Nephron progenitor cell (in vitro differentiated cells): Measurements from ENCODE around the gene PAK3.

ENCODE experiments used
- DNase-seq: peaks from one replicate; pipeline ENCODE4 v3.0.0; 2021
- H3K27ac Mint-ChIP-seq: 2 replicates; pipeline ENCODE4 v1.8.0; 2021; ENCODE audit warnings: mild to moderate bottlenecking, moderate library complexity, mixed read lengths
- H3K27me3 Mint-ChIP-seq: 2 replicates; pipeline ENCODE4 v1.8.0; 2021; ENCODE audit warnings: mild to moderate bottlenecking, low read depth, mixed read lengths; ENCODE audit not compliant: poor library complexity
- H3K36me3 Mint-ChIP-seq: 2 replicates; pipeline ENCODE4 v1.8.0; 2021; ENCODE audit warnings: low read depth, mixed read lengths
- H3K4me1 Mint-ChIP-seq: 2 replicates; pipeline ENCODE4 v1.8.0; 2021; ENCODE audit warnings: mixed read lengths
- H3K4me3 Mint-ChIP-seq: 2 replicates; pipeline ENCODE4 v1.8.0; 2021; ENCODE audit warnings: mild to moderate bottlenecking, moderate library complexity, mixed read lengths
- H3K9me3 Mint-ChIP-seq: 2 replicates; pipeline ENCODE4 v1.8.0; 2021; ENCODE audit warnings: mild to moderate bottlenecking, moderate library complexity, mixed read lengths
- CTCF ChIP-seq: fragments of 200-600 bp; sonication (generic); IDR thresholded peaks from 2 replicates; pipeline ENCODE4 v1.5.0; 2021; ENCODE audit warnings: antibody characterized with exemption

PAK3 gene

GRCh38 chrX:111264385-111264784, 168.4 kb downstream of the PAK3 start:
- Mint-ChIP-seq H3K36me3 (no peaks in the 10 kb centered on the region), H3K4me1 (no peaks in the 10 kb centered on the region), H3K4me3 (no peak overlapping the region), H3K9me3 (no peaks in the 10 kb centered on the region), H3K27ac (no peak overlapping the region), H3K27me3 (peaks cover 10% of the 10 kb centered on the region)
- TF ChIP-seq CTCF, result no peak
- no peak for DNase-seq

GRCh38 chrX:111265486-111265885, 169.5 kb downstream of the PAK3 start:
- H3K27ac Mint-ChIP-seq, result no peak overlapping the region
- H3K9me3 Mint-ChIP-seq, result no peaks in the 10 kb centered on the region
- no peaks in the 10 kb centered on the region for H3K36me3 Mint-ChIP-seq
- H3K4me1 Mint-ChIP-seq, result peaks cover 6% of the 10 kb centered on the region
- peaks cover 10% of the 10 kb centered on the region for H3K27me3 Mint-ChIP-seq
- no peak for TF ChIP-seq CTCF
- H3K4me3 Mint-ChIP-seq, result no peak overlapping the region
- no peak for DNase-seq

- Mint-ChIP-seq H3K9me3 (no peaks in the 10 kb centered on the region), H3K4me1 (peaks cover 6% of the 10 kb centered on the region)
- no peak for DNase-seq
These were observed 172.5 kb downstream of the PAK3 start for GRCh38 chrX:111268506-111268905.

GRCh38 chrX:111270339-111270738, 174.3 kb downstream of the PAK3 start, which contains the start of gene CAPN6:
Gene CAPN6 (minus strand): TSS chrX:111270483. CDS start chrX:111263936, 6,547 bp downstream.
- peaks cover 6% of the 10 kb centered on the region for H3K4me1 Mint-ChIP-seq
- H3K27me3 Mint-ChIP-seq, result peaks cover 6% of the 10 kb centered on the region
- peak; percentile 23 for DNase-seq
- no peak for TF ChIP-seq CTCF
- H3K9me3 Mint-ChIP-seq, result no peaks in the 10 kb centered on the region
- H3K4me3 Mint-ChIP-seq, result peak within 1 kb of the TSS; percentile 53
- no peaks in the 10 kb centered on the region for H3K36me3 Mint-ChIP-seq
- H3K27ac Mint-ChIP-seq, result no peak within 1 kb of the TSS

More at GRCh38 chrX:111268506-111268905, 172.5 kb downstream of the PAK3 start:
- Mint-ChIP-seq H3K27me3 (peaks cover 5% of the 10 kb centered on the region), H3K4me3 (no peak overlapping the region), H3K36me3 (no peaks in the 10 kb centered on the region), H3K27ac (no peak overlapping the region)
- no peak for TF ChIP-seq CTCF
